Stimulated activated CD8-positive, alpha-beta memory T cell treated with anti-CD3 and anti-CD28 coated beads, Interleukin-15, amount 100 ng/mL, for 4 hours (primary cell): ENCODE measurements around the gene ETV7.

ENCODE experiments used
- DNase-seq, 2 donors: peaks; one replicate each; pipeline ENCODE4 v3.0.0-alpha.2; 2020; ENCODE audit warnings: low read depth in 2 of 2

ETV7 gene

DNA sequence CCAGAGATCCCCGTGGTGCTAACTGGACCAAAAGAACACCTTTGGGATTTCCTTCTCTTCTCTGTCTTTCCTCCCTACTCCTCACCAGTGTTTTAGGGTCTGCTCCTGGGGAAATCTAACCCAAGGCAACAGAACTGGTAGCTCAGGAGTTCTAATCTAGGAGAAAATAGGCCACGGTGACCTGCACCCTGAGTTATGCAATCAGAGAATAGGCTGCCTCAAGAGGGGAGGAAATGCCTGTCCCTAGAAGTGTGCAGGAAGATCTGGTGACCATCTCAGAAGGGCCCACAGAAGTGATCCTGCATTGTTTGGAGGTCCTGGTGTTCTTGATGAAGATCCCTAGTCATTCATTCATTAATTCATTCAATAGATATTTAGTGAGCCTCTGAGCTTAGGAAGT lies 3.4 kb downstream of the ETV7 start:
- DNase-seq: no peak

DNA sequence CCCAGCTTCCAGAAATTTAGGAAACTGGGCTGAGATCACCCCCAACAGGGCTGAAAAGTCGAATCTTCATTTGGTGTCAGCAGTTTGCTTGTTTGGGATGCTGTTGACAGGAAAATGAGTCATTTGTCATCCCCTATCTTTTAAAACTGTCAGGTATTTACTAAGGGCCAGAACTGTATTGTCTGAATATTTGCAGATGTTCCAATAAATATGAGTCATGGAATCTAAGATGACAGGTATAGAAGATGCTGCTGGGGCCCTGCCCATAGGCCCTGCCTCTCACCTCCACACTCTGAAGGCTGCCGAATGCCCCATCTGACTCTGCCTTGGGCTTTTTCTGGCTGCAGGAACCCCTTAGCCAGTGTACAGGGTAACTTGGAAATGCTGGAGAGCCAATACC lies 3.9 kb downstream of the ETV7 start:
- DNase-seq: no peak

DNA sequence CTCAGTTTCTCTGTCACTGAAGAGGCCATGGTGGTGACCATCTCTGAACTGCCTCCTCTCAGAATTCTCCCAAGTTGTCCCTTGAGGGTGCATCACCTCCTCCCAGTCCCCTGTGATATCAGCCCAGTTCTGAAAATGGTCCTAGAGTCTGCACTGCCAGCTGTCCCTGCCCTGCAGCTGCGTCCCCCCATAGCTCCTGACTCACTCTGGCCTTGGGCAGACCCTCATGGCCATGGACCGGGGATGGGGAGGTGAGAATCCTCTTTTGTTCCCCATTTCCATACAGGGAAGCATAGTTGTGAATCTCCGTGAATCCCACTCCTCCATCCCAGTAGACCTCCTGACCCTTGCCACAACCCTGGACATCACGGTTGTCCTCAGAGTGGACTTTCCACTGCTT lies 4.5 kb downstream of the ETV7 start:
- DNase-seq: no peak

DNA sequence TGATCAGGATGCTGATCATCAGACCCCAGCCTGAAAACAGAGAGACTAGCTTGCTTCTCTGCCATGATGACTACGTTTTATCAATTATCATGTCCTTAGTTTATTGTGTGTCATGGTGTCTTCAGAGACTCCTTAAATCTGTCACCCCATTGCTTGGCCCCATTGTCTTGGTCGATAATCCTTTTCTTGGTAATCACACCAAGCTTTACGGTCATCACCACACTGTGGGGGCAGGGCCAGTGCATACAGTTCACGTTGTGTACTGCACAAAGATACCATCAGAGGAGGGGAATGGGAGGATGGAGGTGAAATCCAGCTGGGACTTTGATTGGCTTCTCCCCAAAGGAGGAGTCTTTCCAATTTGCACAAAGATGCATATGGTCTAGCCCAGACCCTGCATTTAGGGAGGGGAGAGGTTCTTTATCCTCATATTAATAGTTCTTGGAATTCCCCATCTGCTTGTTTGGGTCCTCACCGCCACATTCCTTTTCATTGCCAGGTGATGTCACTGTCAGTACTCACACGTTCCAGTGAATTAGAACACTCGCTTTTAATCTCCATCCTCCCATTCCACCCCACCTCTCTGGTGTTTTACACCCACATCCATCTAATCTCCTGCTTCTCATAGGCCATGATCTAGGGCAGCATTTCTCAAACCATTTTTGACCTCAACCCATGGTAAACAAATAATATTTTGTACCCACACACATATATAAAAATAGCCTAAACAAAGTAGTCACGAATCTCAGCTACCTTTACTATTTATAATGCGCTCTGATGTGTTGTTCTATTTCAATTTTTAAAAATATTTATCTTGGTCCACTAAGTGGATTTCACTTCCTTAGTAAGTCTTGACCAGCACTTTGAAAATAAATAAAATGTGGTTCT lies 5.7 kb downstream of the ETV7 start:
- no peak for DNase-seq

DNA sequence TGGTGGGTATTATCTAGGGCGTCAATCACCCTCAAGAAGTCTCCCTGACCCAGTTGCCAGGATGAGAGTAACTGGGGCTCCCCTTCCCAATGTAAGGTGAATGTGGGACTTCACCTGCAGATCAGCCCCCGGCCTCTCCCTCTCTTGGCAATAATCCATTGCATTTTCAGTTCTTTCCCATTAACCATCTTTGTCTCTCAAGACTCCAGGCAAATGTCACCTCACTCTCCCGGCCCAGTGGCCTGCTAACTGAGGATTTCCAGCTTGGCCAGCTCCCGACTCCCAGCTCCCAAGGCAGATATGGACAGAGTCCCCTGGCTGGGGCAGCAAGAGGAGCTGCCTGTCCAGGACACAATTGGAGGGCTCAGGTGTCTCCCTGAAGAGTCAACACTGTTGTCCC lies 7.3 kb downstream of the ETV7 start:
- no peak for DNase-seq

DNA sequence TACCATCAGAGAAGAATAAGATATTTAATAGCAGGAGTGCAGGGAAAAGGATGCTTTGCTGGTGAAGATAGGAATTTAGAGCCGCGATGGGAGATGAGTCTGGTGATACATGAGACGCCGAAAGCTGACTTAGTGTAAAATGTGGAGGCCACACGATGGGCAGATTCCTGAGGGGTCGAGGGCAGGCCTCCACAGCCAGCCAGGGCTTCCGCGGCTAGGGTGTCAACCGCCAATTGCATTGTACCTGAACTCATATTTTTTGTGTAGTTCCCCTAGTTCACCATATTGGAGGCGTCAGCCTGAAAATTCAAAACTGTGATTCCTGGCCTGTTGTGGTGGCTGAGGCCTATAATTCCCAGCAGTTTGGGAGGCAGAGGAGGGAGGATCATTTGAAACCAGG lies 8.5 kb downstream of the ETV7 start:
- no peak for DNase-seq

DNA sequence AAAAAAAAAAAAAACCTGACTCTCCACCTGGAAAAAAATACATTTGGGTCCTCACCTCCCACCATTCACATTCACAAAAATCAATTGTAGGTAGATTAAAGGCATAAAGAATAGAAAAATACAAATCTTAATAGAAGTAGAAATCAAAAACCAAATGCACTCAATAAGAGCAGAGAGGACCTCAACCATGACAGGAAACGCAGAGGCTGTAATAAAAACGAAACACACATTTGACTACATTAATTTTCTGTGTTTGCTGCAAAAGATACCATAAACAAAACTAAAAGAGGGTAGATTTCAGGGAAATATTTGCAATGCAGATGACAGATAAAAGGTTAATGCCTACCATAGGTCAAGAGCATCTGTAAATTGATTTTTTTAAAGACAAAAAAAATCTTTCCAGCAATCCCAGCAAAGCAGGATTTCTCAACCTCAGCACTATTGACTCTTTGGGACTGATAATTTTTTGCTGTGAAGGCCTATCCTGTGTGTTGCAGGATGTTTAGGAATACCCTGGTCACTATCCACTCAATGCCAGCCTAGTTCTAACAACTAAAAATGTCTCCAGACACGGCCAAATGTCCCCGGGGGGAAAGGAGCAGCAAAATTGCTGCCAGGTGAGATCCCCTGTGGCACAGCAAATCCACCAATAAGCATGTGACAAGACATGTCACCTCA lies 9.1 kb downstream of the ETV7 start:
- DNase-seq: no peak

DNA sequence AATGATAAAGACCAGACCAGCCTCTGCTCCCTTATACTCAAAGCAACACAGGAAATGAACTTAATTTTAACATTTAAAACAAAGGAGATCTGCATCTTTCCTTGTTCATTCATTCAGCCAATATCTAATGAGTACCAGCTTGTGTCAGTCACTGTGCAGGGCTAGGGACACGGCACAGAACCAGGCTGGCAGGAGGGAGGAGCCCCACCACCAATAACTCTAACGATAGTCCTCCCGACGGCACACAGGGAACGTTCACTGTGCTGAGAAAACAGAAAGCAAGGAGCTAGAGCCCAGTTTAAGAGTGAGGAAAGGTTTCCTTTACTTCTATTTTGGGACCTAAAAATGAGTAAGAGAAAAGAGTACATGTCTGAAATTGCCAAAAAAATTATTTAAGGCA lies 9.9 kb downstream of the ETV7 start:
- no peak for DNase-seq

DNA sequence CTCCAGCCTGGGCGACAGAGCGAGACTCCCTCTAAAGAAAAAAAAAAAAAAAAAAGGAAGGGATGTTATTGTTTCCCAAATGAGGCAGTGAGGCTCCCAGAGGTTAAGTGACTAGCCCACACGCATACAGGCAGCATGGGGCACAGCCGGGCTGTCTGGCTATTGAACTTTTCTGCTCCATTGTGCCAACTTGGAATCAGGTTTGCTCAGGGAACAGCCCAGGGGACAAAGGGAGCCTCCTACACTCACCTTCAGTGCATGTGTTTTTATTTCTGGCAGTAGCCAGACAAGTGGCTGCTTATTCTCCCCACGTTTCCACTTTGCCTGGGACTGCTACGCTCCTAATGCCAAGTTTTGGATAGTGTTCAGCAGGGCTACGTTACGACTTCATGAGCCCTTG lies 10.7 kb downstream of the ETV7 start:
- no peak for DNase-seq

DNA sequence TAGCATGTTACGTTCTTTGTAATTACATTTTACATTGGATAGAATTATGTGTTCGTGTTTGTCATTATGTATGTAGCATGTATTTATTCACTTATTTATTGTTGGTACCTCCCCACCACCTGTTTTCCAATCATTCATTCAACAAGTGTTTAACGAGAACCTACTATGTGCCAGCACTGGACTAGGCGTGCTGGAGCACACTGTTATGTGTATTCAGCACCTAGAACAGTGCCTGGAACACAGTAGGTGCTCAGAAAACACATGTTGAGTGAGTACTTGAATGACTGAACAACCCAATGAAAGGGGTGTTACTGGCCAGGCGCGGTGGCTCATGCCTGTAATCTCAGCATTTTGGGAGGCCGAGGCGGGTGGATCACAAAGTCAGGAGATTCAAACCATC lies 11.3 kb downstream of the ETV7 start:
- no peak for DNase-seq

DNA sequence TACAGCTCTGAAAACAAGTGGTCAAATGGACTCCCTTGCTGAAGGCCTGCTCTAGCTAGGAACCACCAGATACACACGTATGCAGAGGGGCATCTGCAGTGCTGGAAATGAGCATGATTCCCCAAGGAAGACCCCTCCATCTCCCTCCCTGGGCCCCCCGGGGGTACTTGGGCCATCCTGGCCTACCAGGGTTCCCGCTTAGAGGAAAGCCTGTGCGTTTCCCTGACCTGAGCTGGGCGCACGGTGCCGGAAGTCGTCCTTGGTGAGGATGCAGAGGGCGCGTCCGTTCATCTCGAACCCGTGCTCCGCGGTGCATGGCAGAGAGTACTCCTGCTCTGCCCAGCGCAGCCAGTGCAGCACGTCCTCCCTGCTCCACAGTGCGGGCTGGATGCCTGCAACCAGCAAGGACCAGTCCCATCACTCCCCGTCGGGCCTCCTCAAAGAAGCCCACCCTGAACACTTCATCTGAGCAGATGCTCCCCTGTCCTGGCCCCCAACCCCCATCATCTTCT lies 11.8 kb downstream of the ETV7 start:
- DNase-seq: no peak

DNA sequence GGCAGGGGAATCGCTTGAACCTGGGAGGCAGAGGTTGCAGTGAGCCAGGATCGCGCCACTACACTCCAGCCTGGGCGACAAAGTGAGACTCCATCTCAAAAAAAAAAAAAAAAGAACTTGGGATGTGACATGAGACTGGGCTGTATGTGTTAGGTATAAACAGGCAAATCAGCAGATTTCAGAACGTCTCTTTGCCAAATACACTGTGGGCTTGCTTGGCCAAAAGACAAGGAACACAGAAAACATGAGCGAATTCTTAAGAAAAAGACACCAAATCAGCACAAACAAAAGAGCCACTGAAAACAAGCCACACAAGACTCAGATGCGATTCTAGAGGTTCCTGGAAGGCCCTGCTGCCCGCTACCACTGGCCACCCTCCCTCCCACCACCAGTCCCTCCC lies 12.5 kb downstream of the ETV7 start:
- no peak for DNase-seq

DNA sequence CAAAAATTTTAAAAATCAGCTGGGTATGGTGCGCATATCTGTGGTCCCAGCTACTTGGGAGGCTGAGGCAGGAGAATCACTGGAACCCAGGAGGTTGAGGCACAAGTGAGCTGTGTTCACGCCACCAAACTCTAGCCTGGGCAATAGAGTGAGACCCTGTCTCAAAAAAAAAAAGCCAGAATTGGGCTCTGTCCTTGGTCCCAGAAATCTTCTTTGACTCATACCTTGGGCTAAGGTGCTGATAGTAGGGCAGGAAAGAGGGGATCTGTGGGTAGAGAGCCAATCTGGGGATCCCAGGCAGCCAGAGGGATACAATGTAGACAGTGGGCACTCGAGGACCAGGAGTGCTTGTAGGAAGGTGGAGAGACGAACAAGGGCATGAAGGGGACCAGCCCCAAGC lies 13.3 kb downstream of the ETV7 start:
- no peak for DNase-seq

DNA sequence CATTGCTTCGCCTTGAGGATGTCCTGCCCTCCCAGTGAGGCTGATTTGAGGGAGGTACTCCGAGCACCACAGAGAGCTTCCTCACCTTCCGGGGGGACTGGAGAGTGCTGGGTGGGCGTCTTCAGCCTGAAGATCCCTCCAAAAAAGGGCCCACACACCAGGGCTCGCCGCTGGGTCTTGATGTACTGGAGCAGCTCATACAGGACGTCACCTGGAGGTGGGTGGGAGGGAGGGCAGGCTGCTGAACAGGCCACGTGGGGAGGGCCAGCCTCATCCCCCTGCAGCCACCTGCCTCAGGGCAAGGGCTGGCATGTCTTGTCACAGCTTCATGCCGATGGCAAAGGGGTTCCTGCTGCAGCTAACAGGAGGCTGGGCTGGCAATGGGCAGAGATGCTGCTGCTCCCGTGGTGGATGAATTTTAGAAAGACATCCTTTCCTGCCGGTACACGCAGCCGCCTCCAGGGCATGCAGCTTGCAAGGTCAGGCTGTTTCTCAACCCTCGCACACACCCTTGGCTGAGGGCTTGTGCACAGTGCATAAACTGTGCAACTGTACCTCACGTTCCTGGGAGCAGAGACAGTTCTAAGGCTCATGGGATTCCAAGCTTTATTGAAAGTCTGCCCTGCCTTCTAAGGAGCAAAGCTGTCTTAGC lies 14.0 kb downstream of the ETV7 start:
- DNase-seq: no peak

DNA sequence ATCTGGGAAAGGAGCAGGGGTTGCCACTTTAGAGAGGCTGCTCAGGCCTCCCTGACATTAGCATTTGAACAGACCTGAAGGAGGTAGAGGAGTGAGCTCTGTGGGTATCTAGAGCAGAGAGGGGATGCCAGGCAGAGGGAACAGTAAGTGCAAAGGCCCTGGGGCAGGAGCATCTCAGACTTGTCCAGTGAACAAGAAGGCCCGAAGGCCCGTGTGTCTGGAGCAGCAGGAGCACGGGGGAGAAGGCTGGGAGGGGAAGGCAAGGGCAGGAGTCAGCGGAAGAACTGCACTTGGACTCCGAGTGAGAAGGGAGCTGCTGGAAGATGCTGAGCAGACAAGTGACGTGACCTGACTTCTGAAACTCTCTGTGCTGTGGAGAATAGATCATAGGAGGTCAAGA lies 15.4 kb downstream of the ETV7 start:
- no peak for DNase-seq

DNA sequence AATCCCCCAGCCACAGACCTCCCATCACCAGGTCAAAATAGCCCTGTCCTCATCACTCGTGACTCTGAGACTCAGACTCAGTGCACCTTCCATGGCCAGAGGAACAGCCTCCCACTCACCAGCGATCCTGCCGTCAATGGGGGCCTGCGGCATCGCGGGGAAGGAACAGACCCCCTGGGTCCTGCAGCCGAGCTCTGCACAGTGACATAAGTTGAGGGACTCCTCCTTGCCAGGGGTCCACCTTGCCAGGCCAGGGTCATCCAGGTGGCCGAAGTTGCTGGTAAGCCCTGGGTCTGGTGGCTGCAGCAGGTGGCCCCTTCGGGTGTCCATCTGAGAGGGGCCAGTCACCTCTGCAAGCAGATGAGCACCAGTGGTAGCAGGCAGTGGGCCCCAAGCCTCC lies 16.3 kb downstream of the ETV7 start:
- no peak for DNase-seq

DNA sequence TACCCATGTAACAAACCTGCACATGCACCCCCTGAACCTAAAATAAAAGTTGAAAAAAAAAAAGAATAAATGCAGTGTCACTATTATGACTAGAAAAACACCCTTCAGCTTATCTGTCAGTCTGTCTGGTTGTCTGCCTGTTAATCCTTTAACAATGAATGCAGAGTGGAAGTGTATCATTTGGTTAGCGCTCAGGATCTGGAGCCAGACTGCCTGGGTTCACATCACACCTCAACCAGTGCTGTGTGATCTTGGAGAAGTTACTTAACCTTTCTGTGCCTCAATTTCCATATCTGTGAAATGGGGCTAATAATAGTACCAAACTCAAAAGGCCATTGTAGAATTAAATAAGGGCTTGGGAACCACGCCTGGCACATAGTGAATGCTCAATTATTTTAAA lies 16.8 kb downstream of the ETV7 start:
- no peak for DNase-seq

DNA sequence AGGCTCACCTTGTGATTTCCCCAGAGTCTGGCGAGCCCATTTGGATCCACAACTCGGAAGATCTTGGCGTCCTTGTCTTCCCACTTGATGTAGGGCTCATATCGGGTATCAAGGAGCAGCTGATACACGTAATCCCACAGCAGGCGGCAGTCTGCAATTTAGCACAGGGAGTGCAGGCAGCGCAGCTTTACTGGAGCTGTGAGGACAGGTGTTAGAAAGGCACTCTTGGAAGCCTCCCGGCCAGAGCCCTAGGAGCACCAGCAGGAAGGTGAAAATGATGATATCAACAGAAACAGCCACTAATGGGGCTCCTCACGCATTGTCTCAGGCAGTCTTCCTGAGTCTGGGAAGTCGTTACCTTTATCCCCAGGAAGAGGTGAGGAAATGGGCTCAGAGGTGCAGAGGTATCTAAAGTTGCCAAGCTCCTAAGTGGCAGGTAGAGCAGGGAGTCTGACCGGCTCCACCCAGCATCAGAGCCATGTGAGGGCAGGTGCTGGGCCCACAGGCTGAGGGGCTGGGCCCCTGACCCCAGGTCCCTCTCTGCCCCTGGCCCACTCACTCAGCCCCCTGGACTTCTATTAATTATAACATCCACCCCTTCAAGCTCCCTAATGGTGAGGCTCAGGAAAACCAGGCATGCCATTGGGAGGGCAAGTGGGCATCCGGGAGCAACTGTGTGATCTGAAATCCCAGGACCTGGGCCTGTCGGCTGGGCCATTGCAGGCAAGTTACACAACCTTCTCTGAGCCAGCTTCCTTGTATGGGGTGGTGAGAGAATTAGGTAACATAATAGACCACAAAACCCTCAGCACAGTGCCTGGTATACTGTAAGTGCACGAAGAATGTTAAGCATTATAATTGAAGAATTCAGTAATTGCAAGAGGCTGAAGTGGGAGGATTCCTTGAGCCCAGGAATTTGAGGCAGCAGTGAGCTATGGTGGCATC lies 18.3 kb downstream of the ETV7 start:
- no peak for DNase-seq

DNA sequence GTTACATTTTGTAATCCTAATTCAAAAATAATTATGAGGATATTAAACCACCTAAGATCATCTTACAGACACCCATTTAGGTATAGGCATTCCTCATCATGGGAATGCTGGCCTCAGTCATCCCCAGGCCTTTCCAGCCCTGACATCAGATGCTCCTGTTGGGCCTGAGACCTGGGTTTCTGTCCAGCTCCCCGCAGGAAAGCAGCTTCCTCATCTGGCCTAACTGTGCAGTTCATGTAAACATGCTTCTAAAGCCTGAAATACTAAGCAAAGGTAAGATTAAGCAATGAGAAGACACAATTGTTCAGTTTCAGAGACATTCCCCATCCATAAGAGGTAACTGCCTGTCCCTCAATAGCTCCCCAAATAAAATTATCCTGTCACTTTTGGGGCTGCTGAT lies 19.0 kb downstream of the ETV7 start:
- no peak for DNase-seq

DNA sequence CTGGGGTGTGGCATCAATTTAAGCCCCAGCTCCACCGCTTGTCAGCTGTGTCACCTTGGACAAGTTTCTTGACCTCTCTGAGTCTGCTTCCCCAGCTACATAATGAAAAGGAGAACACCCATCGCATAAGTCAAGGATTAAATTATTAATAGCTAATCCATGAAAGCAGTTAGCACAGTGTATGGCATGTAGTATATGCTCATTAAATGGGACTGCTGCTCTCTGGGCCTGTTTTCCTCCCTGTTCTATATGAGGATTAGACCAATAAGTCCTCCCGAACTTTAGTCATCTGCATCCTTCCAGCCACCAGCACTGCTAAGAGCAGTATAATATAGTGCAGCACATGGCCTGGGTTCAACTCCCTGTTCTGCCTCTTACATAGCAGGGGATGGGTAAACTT lies 19.7 kb downstream of the ETV7 start:
- DNase-seq: no peak

DNA sequence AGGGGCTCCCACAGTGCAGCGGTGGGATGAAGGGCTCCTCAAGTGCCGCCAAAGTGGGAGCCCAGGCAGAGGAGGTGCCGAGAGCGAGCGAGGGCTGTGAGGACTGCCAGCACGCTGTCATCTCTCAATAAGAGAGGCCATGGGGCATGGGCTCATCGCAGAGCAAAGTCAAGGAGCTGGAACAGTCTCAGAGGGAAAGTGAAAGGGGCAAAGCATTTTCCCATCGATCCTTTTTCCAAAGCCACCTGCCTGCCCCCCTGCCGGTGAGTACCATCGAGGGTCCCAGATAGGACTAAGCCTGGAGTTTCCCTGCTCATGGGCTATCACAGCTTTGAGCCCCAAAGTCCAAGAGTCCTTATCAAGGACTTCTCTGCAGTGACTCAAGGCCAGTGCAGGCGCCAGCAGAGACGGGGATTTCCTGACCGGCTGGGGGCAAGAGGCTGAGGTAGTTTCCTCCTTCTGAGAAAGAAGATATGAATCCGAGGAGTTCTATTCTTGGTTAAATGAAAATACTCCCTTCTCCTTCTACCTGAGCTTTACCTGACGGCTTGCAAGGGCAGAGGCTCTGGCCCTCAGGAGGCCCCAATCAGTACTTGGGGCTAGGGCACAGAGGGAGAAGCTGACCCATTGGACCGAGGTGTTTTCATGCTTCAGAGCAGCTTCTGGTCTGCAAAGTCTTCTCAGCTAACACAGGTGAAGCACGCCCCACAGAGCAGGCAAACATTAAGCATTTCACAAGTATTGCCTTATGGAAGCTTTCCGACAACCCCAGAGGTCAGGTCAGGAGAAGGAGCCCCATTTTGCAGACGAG lies 22.6 kb downstream of the ETV7 start:
- no peak for DNase-seq
